Adrenal gland (tissue), 12 donors: ENCODE results near the gene RAD51B. TPM values are rescaled to one million over a fixed set of nuclear protein-coding genes. Genes with fewer than 3 reads are reported as not detected.
"Not testable (repeated sequence)": the region's sequence is repeated elsewhere in the genome, so short reads cannot be mapped to it uniquely, and the experiment has no call there.

Experiments used
- DNase-seq, 7 donors: peaks; one replicate each; pipeline ENCODE4 v3.0.0-alpha.2; 2019 to 2020
- H3K27ac ChIP-seq, 5 donors: fragments of 200-600 bp; sonication (generic) in 4 of 5; 1 replicate in 3 of 5; 2 replicates in 2 of 5; pipeline versions ENCODE4 v1.5.1 to v1.8.0; 2016 to 2020; ENCODE audit warnings: mild to moderate bottlenecking in 1 of 5
- H3K27me3 ChIP-seq: fragments of 200-600 bp; 2 replicates; pipeline ENCODE4 v1.8.0; 2021
- H3K36me3 ChIP-seq, 2 donors: fragments of 200-600 bp; replicated peaks in 1 of 2; 1 replicate in 1 of 2; 2 replicates in 1 of 2; pipeline versions ENCODE4 v1.5.1 to v1.8.0; 2018 to 2022
- H3K4me1 ChIP-seq, 2 donors: fragments of 200-600 bp; replicated peaks in 1 of 2; 1 replicate in 1 of 2; 2 replicates in 1 of 2; pipeline versions ENCODE4 v1.5.1 to v1.8.0; 2018 to 2021
- H3K4me3 ChIP-seq, 4 donors: fragments of 200-600 bp; sonication (generic) in 3 of 4; one replicate each; pipeline ENCODE4 v1.5.1; 2016 to 2018
- H3K9me3 ChIP-seq, 3 donors: fragments of 200-600 bp; sonication (generic) in 1 of 3; replicated peaks in 1 of 3; 1 replicate in 2 of 3; 2 replicates in 1 of 3; pipeline versions ENCODE4 v1.5.1 to v1.8.0; 2016 to 2021
- POLR2A ChIP-seq, 2 donors: fragments of 450-650 bp; IDR thresholded peaks; one replicate each; pipeline ENCODE4 v1.6.1; 2017; ENCODE audit warnings: antibody characterized with exemption in 2 of 2, mild to moderate bottlenecking in 2 of 2, moderate library complexity in 1 of 2
- WGBS, 4 donors: extraction: QIAGEN DNeasy Blood & Tissue Kit in 2 of 4; methylation state at CpG; one replicate each; pipeline versions ENCODE4 v1.1.5 to v1.1.7; 2013 to 2017; 5-methylcytosine and 5-hydroxymethylcytosine counted together
- intact Hi-C, 2 donors: fragments of 100-400 bp; cut with DNase I; formaldehyde crosslinking; loops; one replicate each; pipeline versions ENCODE4 v1.14.1 to v1.15.0; 2022 to 2023
- polyA plus RNA-seq, 3 donors: library from polyadenylated mRNA; stranded (reverse); fragments of 200-250 nt in 2 of 3; fragments of 350-450 nt in 1 of 3; fragmentation: Illumina TruSeq in 1 of 3; extraction: RNeasy Lipid Tissue Mini Kit (QIAGEN cat#74804) in 1 of 3; gene quantifications; one replicate each; pipeline ENCODE4 v1.2.3, GENCODE V29; 2013 to 2014
- total RNA-seq, 9 donors: library from RNA; depleted of rRNA in 4 of 9; stranded (reverse); fragments of >200 nt in 4 of 9; fragments of 120-200 nt in 1 of 9; fragmentation: NEBNext Ultra II Directional in 1 of 9; extraction: Animal tissue kit (Norgen Biotek cat#: 25700) in 1 of 9; gene quantifications; one replicate each; pipeline versions ENCODE4 v1.1.0 to v1.2.4, GENCODE V29; 2013 to 2023
- TF ChIP-seq, protein P1 (sequence below), 6 experiments: fragments of 450-650 bp in 4 of 6; fragments of 200-600 bp in 2 of 6; sonication (generic) in 1 of 6; IDR thresholded peaks; 1 replicate in 5 of 6; 2 replicates in 1 of 6; pipeline versions ENCODE4 v1.5.1 to v1.8.0; 2016 to 2021; ENCODE audit warnings: antibody characterized with exemption in 6 of 6, mild to moderate bottlenecking in 2 of 6, moderate library complexity in 1 of 6
- donor health status: healthy with polysubstance abuse.
- donor health status: Bipolar disorder and iron deficiency.
- donor health status: DM: yes; HTN: yes; CAD: no.
- donor health status: DM: no; HTN: no; CAD: no.
- donor health status: DM: no; HTN: no; CAD: no.
- donor health status: DM: yes; HTN: yes; CAD: no.

Gene RAD51B
- total and polyA plus RNA-seq, 12 donors, result 2.3 to 24.6 (median 12.4) TPM

DNA sequence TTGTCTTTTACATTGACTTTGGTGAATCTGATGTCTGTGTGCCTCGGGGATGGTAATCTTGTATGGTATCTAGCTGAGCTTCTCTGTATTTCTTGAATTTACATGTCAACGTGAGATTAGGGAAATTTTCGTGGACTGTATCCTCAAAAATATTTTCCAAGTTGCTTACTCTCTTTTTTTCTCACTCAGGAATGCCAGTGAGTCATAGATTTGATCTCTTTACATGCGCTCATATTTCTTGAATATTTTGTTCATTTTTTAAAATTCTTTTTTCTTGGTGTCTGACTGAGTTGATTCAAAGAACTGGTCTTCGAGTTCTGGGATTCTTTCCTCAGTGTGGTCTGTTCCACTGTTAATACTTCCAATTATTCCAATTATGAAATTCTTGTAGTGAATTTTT lies 207.7 kb downstream of the RAD51B start:
- Histone ChIP-seq H3K27me3 (no peaks in the 10 kb centered on the region), H3K27ac (no peak overlapping the region), H3K36me3 (no peaks in the 10 kb centered on the region), H3K4me1 (no peaks in the 10 kb centered on the region), H3K4me3 (no peak overlapping the region), H3K9me3 (no peaks in the 10 kb centered on the region)
- DNase-seq, result no peak
- WGBS, 4 donors, result 91 to 96% (median 94%) methylated on average over 5 of the region's 5 CpGs
- intact Hi-C loops, result no loop called here
- TF ChIP-seq, protein P1, sequence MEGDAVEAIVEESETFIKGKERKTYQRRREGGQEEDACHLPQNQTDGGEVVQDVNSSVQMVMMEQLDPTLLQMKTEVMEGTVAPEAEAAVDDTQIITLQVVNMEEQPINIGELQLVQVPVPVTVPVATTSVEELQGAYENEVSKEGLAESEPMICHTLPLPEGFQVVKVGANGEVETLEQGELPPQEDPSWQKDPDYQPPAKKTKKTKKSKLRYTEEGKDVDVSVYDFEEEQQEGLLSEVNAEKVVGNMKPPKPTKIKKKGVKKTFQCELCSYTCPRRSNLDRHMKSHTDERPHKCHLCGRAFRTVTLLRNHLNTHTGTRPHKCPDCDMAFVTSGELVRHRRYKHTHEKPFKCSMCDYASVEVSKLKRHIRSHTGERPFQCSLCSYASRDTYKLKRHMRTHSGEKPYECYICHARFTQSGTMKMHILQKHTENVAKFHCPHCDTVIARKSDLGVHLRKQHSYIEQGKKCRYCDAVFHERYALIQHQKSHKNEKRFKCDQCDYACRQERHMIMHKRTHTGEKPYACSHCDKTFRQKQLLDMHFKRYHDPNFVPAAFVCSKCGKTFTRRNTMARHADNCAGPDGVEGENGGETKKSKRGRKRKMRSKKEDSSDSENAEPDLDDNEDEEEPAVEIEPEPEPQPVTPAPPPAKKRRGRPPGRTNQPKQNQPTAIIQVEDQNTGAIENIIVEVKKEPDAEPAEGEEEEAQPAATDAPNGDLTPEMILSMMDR (IDR thresholded peaks at IDR 0.05), result no peak
- no peak for TF ChIP-seq POLR2A (IDR thresholded peaks at IDR 0.05)

DNA sequence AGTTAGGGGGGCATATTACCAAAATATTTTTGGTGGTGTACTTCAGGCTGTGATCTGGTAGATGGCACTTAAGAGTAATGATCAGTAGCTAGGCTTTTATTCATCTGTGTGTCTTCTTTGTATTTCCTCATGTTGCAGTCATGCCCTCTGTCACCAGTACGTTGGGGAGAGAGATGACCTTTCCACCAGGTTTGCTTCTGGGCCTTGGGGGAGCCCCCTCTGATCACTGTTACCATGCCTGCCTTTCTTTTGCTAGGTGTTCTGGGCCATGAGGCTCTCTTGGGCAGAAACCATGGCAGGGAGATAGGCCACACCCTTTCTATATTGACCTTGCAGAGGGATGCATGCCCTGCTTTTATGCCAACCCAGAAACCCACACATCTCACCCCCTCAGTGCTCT lies 208.5 kb downstream of the RAD51B start:
- Histone ChIP-seq H3K4me1 (no peaks in the 10 kb centered on the region), H3K27me3 (no peaks in the 10 kb centered on the region), H3K36me3 (no peaks in the 10 kb centered on the region), H3K4me3 (no peak overlapping the region), H3K9me3 (no peaks in the 10 kb centered on the region), H3K27ac (no peak overlapping the region)
- WGBS, 4 donors, result 71 to 86% (median 81%) methylated on average over 1 of the region's 1 CpG; no CpG with 5 or more reads in 1 of the 4 donors
- TF ChIP-seq, protein P1 (IDR thresholded peaks at IDR 0.05), result no peak
- no peak for TF ChIP-seq POLR2A (IDR thresholded peaks at IDR 0.05)
- no peak for DNase-seq
- intact Hi-C loops, result no loop called here

DNA sequence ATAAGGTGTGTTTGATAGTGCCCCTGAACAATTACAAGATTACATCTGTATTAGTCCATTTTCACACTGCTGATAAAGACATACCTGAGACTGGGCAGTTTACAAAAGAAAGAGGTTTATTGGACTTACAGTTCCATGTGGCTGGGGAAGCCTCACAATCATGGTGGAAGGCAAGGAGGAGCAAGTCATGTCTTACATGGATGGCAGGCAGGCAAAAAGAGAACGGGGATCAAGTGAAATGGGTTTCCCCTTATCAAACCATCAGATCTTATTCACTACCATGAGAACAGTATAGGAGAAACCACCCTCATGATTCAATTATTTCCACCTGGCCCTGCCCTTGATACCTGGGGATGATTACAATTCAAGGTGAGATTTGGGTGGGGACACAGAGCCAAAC lies 211.4 kb downstream of the RAD51B start:
- H3K4me1 ChIP-seq, H3K27me3 ChIP-seq, H3K9me3 ChIP-seq, DNase-seq, H3K27ac ChIP-seq, H3K4me3 ChIP-seq, H3K36me3 ChIP-seq, intact Hi-C loops: not testable (repeated sequence)
- WGBS, 4 donors, result 86 to 100% (median 91%) methylated on average over 1 of the region's 1 CpG

DNA sequence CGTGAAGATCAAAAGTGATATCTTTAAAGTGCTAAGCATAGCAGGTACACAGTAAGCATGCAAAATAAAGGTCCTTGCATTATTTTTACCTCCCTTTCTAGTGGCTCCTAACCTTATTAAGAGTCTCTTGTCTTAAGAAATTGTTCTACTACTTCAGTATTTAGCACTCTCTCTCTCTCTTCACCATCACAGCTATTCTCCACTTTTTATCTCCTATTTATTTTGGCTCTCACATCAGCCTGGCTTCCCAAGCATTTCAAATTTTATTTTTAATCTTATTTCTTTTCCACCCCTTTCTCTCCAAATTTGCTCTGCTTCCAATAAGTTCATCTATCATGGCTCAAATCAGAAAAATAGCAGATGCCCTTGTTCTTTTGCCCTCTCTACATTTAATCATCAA lies 212.6 kb downstream of the RAD51B start:
- Histone ChIP-seq H3K27ac (no peak overlapping the region), H3K4me1 (no peaks in the 10 kb centered on the region), H3K36me3 (no peaks in the 10 kb centered on the region), H3K4me3 (no peak overlapping the region), H3K9me3 (no peaks in the 10 kb centered on the region), H3K27me3 (no peaks in the 10 kb centered on the region)
- intact Hi-C loops, result no loop called here
- DNase-seq, result no peak
- 88 to 93% (median 89%) methylated on average over 1 of the region's 1 CpG for WGBS, 4 donors
- no peak for TF ChIP-seq POLR2A (IDR thresholded peaks at IDR 0.05)
- TF ChIP-seq, protein P1 (IDR thresholded peaks at IDR 0.05), result no peak

DNA sequence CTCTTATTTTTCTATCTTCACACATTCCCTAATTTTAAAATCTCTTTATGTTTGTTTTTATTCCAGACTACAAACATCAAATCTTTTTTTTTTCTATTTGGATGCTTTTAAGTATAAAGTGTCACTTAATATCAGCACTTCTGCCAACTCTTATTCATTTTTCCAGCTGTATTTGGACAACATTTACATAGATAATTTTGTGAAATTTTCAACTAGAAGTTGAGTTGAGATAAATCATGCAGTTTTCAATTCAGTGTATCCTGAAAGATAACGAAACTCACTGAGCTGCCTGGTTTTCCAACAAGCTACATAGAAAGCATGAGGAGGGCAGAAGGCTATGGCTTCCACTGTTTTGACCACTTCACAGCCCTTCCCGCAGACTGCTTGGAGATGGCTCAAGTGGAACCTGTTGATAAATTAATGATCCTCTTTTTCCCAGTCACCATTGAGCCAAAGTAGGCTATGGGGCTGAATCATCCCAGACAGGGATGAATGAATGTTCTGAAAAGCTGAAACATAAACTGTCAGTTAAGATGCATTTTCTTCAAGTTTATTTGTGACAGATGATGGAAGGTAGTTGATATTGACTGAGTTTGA lies 213.9 kb downstream of the RAD51B start:
- no peaks in the 10 kb centered on the region for H3K27me3 ChIP-seq
- no peaks in the 10 kb centered on the region for H3K4me1 ChIP-seq
- 36 to 78% (median 55%) methylated on average over 2 of the region's 2 CpGs for WGBS, 4 donors
- no peak overlapping the region for H3K4me3 ChIP-seq
- intact Hi-C loops, result no loop called here
- TF ChIP-seq, protein P1 (IDR thresholded peaks at IDR 0.05), result no peak
- TF ChIP-seq POLR2A (IDR thresholded peaks at IDR 0.05), result no peak
- H3K9me3 ChIP-seq, result no peaks in the 10 kb centered on the region
- no peaks in the 10 kb centered on the region for H3K36me3 ChIP-seq
- no peak for DNase-seq
- H3K27ac ChIP-seq, result no peak overlapping the region
